Measurements from ENCODE around the gene EPHA6. TPM values are rescaled to one million over a fixed set of nuclear protein-coding genes. Genes with fewer than 3 reads are reported as not detected.

The EPHA6 gene
- total and polyA plus RNA-seq, 7 donors = 0.04 TPM; not detected in 6

DNA sequence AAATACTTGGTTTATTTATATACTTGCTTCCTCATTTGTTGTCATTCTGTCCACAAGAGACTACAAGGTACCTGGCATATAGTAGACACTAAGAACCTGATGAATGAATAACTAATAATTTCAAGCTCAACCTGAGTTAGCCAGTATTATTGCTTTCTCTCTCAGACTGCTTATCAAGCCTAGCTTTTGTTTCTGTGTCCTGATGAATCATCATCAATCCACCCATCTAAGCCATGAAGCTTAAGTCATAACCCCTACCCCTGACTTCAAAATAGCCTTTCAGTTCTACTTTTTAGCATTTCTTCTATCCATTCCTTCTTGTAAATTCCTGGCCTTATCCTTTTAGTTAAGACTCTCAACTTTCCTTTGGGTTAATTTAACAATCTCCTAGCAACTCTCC is 420.8 kb downstream of the EPHA6 start:
- TF ChIP-seq, protein P1, sequence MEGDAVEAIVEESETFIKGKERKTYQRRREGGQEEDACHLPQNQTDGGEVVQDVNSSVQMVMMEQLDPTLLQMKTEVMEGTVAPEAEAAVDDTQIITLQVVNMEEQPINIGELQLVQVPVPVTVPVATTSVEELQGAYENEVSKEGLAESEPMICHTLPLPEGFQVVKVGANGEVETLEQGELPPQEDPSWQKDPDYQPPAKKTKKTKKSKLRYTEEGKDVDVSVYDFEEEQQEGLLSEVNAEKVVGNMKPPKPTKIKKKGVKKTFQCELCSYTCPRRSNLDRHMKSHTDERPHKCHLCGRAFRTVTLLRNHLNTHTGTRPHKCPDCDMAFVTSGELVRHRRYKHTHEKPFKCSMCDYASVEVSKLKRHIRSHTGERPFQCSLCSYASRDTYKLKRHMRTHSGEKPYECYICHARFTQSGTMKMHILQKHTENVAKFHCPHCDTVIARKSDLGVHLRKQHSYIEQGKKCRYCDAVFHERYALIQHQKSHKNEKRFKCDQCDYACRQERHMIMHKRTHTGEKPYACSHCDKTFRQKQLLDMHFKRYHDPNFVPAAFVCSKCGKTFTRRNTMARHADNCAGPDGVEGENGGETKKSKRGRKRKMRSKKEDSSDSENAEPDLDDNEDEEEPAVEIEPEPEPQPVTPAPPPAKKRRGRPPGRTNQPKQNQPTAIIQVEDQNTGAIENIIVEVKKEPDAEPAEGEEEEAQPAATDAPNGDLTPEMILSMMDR (IDR thresholded peaks at IDR 0.05) = no peak
- intact Hi-C loops (cut with DNase I) = no loop called here
- no peak for ATAC-seq

GRCh38 chr3:97235611-97236315 is 421.4 kb downstream of the EPHA6 start:
- TF ChIP-seq, protein P1 (IDR thresholded peaks at IDR 0.05) = no peak
- Histone ChIP-seq H3K4me1 (no peaks in the 10 kb centered on the region), H3K27ac (no peak overlapping the region), H3K9me3 (no peaks in the 10 kb centered on the region), H3K4me3 (no peak overlapping the region), H3K36me3 (ENCODE audit: insufficient read depth in 1 of 2, low read depth in 1 of 2) (no peaks in the 10 kb centered on the region), H3K27me3 (ENCODE audit: insufficient read depth in 3 of 3, low read length in 2 of 3) (no peaks in the 10 kb centered on the region)
- ATAC-seq (no peak), DNase-seq (no peak)
- intact Hi-C loops (cut with DNase I) = no loop called here

More for the DNA sequence above, 420.8 kb downstream of the EPHA6 start:
- H3K9me3 ChIP-seq = no peaks in the 10 kb centered on the region
- H3K27ac ChIP-seq = no peak overlapping the region
- H3K4me1 ChIP-seq = no peaks in the 10 kb centered on the region
- DNase-seq = no peak
- no peaks in the 10 kb centered on the region for H3K27me3 ChIP-seq (ENCODE audit: insufficient read depth in 3 of 3, low read length in 2 of 3)
- no peaks in the 10 kb centered on the region for H3K36me3 ChIP-seq (ENCODE audit: insufficient read depth in 1 of 2, low read depth in 1 of 2)
- no peak overlapping the region for H3K4me3 ChIP-seq

DNA sequence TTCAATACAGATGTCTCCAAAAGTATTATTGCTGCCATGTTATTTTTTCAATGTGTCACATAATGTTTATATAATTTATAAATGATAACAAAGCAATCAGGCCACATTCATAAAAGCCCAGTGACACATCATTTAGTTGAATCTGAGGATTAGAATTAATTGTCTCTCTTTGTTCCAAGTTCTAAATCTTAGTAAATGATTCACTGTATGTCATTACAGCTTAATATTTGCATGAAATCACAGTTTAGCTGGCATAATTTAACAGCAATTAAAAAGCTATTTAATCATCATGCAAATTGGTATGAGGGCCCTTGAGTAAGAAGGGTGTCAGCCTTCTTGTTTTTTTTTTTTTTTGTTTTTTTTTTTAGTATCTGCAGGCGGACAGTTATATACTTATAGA is 427.0 kb downstream of the EPHA6 start:
- DNase-seq = no peak
- TF ChIP-seq, protein P1 (IDR thresholded peaks at IDR 0.05) = no peak
- no peaks in the 10 kb centered on the region for H3K9me3 ChIP-seq
- H3K36me3 ChIP-seq (ENCODE audit: insufficient read depth in 1 of 2, low read depth in 1 of 2) = no peaks in the 10 kb centered on the region
- no peak overlapping the region for H3K27ac ChIP-seq
- no peaks in the 10 kb centered on the region for H3K27me3 ChIP-seq (ENCODE audit: insufficient read depth in 3 of 3, low read length in 2 of 3)
- intact Hi-C loops (cut with DNase I) = no loop called here
- H3K4me1 ChIP-seq = no peaks in the 10 kb centered on the region
- ATAC-seq = no peak
- 77 to 87% (median 79%) methylated on average over 1 of the region's 1 CpG for WGBS, 3 donors
- no peak overlapping the region for H3K4me3 ChIP-seq

DNA sequence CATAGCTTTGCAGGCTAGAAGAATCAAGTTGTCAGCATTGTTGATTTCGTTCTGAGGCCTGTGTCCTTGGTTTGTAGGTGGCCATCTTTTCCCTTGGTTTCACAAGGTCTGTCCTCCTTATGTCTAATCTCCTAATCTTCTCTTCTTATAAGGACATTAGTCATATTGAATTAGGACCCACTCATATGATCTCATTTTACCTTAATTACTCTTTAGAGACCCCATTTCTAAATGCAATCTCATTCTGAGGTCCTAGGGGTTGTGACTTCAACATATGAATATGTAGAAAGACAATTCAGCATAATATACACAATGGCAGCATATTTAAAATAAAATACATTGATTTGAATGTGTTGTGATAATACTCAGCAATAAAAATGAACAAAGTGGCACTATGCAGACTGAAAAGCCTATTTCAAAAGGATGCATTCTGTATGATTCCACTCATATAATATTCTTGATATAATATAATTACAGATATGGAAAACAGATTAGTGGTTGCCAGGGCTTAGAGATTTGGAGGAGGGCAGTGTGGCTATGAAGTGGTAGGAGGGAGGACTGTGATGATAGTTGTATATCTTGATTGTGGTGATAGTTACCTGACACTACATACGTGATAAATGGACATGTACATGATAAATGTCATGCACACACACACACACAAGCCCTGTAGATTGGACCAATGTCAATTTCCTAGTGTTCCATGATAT is 431.0 kb downstream of the EPHA6 start:
- no peaks in the 10 kb centered on the region for H3K36me3 ChIP-seq (ENCODE audit: insufficient read depth in 1 of 2, low read depth in 1 of 2)
- intact Hi-C loops (cut with DNase I) = no loop called here
- H3K9me3 ChIP-seq = no peaks in the 10 kb centered on the region
- TF ChIP-seq, protein P1 (IDR thresholded peaks at IDR 0.05) = no peak
- ATAC-seq (no peak), DNase-seq (no peak)
- H3K4me1 ChIP-seq = no peaks in the 10 kb centered on the region
- no peak overlapping the region for H3K4me3 ChIP-seq
- H3K27me3 ChIP-seq (ENCODE audit: insufficient read depth in 3 of 3, low read length in 2 of 3) = no peaks in the 10 kb centered on the region
- 58 to 63% (median 58%) methylated on average over 2 of the region's 2 CpGs for WGBS, 3 donors
- H3K27ac ChIP-seq = no peak overlapping the region
